HG02623 (cell line): ENCODE data around the gene SLC17A2.

Source experiments
- ATAC-seq: cut with Tn5 transposase; IDR thresholded peaks from one replicate; pipeline ENCODE4 v1.9.1; 2021; ENCODE audit warnings: moderate library complexity; ENCODE audit not compliant: unreplicated experiment

SLC17A2 gene, protein sequence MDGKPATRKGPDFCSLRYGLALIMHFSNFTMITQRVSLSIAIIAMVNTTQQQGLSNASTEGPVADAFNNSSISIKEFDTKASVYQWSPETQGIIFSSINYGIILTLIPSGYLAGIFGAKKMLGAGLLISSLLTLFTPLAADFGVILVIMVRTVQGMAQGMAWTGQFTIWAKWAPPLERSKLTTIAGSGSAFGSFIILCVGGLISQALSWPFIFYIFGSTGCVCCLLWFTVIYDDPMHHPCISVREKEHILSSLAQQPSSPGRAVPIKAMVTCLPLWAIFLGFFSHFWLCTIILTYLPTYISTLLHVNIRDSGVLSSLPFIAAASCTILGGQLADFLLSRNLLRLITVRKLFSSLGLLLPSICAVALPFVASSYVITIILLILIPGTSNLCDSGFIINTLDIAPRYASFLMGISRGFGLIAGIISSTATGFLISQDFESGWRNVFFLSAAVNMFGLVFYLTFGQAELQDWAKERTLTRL

DNA sequence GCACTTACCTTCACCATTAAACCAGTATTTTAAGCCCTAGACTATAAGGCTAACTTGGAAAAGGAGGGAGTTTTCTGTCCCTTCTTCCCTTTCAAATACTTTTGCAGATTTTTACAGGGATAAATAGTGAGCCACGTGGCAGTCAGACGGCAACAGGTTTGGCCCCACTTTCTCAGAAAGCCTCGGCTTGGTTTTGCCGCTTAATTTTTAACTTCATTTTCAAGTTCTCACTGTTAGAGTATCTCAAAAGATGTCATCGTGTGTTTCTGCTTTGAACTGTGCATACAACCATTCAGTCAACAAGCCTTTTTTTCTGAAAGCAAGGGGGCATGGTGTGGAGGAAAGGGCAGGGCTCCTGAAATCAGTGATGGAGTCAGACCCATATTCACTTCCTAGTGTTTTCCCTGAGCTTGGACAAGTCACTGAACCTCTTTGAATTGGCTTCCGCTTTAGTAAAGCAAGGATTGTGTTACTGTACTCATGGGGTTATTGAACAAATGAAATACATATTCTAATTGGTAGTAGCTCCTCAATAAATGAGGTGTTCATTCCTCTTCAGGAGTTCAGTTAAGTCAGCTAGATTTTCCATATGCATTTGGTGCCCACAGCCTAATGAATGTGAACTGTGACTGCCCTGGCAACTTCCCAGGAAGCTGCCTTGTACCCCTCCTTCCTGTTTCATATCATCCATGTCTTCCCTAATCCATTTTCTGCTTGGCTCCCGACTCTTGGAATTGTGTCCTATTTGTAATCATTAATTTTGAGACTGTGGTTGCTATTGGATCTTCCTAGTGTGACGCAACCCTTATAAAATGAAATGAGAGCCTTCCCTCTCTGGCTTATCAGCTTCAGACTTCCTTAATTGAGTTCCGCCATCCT, at the start of gene SLC17A2:
Gene SLC17A2, minus strand, starts transcription at position 160 of the 879 bp plus-strand sequence. CDS start 4,895 bp downstream, outside the sequence.
- ATAC-seq = no peak

DNA sequence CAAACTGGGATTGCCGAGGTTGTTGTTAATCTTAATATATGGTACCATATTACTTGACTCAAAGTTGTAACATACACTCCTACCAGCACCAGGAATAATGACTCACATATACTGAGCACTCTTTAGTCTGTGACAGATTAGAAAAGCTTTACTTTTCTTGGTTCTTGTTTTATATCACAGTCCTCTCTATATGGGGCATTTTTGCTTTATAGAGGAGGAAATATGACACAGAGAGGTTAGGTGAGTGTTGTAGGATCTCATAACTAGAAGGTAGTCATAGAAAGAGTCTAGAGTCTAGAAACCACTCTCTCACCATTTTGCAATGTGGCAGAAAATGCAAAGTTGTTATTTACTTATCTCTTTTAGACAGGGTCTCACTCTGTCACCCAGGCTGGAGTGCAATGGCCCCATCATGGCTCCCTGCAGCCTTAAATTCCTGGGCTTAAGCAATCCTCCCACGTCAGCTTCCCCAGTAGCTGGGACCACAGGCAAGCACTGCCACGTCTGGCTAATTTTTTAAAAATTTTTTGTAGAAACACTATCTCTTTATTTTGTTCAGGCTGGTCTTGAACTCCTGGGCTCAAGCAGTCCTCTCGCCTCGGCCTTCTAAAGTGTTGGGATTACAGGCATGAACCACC, 45.6 kb upstream of the SLC17A2 start:
- no peak for ATAC-seq

DNA sequence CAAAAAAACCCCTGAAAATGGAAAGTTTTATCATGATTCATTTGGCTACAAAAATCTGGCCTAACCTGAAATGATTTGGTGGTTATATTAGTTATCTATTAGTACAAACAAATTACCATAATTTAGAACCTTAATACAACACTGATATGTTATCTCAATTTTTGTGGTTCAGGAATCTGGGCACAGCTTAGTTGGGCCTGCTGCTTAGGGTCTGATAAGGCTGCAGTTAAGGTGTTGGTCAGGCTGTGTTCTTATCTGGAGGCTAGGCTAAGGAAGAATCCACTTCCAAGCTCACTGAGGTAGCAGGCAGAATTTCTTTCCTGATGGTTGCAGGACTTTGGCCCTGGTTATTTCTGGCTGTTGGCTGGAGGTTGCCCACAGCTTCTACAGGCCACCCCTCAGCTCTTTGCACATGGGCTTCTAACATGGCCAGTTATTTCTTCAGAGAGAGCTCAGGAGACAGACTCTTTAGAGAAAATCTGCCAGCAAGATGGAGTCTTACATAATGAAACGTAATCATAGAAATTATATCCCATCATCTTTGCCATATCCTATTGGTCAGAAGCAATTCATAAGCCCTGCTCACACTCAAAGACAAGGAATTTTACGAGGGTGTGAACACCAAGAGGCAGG, 43.5 kb upstream of the SLC17A2 start:
- no peak for ATAC-seq

DNA sequence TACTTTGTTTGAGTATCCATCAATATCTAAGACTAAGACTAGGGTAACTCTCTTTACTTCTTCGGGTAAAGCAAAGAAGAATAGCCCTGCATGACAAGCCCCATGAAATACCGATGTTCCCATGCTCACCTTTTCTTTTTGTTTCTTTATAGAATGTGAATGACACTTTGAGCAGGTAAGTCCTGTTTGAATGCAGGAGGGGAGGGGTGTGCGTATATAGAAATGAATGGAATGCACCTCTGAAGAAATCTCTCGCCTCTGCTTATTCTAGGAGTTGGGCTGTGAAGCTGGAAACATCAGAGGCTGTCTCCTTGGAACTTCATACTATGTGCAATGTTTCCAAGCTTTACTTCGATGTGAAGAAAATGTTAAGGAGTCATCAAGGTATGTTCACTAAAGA, 42.4 kb upstream of the SLC17A2 start:
- no peak for ATAC-seq

DNA sequence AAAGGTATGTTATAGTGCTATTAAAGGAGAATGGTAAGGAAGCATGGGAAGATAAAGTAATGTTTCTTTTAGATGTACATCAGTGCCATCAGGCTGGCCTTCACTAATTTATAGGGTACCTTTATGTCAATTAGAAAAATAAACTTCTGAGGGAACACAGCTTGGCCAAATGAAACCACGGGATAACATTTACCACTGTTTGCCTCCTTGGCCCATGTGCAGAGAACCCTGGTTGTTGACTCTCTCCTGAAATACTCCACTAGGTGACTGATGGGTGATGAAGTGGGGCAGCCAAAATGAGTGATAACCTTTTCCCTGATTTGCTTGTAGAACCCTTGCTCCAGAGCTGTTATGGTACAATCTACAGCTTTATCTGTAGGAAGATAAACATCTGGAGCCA, 41.6 kb upstream of the SLC17A2 start:
- ATAC-seq = no peak

DNA sequence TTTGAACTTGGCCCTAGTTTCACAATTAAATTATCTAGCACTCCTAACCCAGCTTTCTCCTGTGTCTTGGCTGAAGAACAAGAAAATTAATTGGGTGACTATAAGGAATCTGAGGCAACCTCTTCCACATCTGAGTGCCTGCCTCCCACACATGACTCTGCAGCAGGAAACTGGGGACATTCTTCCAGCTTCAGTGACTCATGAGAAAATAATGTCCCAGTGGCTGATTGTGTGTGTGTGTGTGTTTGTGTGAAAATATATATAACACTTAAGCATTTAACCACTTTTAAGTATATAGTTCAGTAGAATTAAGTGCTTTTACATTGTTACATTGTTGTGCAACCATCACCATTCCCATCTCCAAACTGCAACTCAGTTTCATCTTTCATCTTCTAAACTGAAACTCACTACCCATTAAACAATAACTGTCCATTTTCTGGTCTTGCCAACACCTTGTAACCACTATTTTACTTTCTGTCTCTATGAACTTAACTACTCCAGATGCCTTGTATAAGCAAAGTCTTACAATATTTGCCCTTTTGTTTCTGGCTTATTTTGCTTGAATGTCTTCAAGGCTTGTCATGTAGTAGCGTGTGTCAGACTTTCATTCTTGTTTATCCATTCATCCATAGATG, 40.8 kb upstream of the SLC17A2 start:
- ATAC-seq = no peak

DNA sequence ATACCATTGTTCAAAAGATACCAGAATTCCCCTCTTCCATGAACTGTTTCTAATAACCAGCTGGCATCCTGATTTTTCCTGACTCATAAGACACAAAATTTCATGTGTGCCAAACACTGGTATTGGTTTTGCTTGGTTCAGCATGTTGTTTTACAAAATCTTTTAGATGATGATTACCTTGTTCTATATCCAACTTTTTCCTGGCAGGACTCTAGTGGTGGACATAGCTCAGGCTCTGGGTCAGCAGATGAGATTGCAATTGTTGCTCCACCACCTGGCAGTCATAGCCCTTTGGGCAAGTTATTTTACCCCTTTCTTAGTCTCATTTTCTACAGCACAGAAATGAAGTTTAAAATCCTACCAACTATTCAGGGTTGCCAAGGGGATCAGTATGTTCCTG, 38.3 kb upstream of the SLC17A2 start:
- no peak for ATAC-seq

DNA sequence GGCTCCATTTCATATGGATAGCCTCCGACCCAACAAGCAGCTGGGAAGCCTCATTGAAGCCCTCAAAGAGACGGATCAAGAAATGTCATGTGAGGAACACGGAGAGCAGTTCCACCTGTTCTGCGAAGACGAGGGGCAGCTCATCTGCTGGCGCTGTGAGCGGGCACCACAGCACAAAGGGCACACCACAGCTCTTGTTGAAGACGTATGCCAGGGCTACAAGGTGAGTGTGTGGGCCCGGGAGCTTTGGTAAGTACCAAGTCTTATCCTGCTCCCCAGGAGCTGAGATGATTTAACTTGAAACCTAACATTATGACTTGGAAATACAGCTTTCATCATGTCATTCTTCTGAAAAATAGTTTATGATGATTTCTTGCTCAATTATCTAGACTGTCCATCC, 36.2 kb upstream of the SLC17A2 start:
- ATAC-seq = no peak

DNA sequence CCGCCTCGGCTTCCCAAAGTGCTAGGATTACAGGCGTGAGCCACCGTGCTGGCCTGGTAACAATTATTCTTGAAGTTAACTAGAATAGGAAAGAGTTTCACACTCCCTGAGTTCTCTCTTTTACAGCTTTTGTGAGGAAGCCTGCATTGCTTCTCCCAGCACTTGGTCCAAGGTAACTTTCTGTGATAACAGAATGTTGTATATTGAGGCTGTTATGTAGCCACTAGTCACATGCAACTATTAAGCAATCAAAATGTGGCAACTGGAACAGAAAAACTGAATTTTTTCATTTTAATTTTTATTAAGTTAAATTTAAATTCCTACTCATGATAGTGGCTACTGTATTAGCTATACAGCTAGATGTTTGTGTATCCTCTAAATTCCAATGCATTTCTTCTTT, 34.6 kb upstream of the SLC17A2 start:
- no peak for ATAC-seq

DNA sequence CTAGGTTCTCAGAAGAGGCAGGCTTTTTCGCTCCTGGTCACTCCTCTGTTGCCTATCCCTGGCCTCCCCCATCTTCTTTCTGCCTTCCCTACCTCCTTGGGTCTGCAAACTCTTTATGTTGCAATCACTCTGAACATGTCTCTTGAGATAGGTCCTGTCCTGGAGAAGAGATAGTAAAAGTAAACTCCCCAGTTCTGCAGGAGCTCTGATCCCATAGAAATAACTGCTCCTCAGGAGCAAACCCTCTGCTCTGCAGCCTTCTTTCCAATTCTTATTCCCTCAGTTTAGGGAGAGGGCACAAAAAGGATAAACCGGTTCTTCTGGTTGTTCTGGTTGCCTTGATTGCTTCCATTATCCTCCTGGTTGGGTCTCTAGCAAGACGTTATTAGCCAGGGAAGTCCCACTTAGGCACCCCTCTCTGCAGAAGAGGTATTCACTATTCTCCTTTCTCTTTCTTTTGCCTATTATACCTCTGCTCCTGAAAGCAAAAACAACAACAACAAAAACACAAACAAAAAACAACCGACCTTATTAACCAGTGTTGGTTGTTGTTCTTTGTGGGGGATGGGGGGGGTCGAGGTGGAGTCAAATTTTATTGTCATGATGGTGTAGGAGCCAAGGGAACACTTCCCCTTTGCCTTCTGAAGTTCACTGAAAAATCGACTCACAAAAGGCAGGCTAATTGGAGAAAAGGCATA, 33.1 kb upstream of the SLC17A2 start:
- ATAC-seq = no peak

DNA sequence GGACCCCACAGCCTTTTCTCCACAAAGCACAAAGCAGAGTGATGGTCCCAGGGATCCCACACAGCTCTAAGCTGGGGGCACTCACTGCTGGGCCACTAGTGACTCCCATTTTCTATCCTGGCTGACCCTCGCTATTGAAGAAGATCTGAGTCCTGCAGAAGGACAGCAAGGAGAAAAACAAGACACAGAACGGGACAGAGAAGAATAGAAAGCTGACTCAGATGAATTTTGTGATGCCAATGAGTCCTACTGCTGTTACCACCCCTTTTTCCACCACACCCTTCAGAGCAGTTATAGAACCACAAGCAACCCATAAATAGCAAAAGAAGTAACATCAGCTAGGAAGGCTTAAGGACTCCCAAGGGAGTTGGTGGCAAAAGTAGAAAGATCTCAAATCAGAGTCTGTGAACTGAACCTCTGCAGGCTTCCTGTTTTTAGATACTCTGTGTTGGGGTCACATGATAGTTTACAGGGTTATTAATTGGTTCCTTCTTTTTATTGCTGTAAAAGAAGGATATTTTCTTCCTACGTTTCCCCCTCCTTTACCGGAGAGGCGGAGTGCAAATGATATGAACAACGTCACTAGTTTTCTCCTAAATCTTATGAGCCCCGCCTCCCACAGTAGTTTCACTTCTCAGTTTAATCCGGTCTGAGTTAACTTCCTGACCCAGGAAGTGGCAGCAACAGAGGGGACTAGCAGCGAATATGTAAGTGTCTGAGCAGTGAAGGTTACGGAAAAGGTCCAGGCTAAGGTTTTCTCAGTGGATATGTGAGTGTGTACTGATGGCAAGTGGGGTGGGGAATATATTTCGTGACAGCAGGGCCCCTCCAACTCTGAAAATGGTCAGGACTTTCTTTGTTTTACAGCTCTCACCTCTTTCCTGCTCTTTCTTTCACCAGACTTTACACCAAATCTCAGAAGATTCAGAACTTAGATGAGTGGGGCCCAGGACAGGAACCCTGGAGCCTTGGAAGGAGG, 31.9 kb upstream of the SLC17A2 start, which contains the start of gene TRIM38:
Gene TRIM38, plus strand, starts transcription at position 654 of the 979 bp plus-strand sequence. CDS start 3,721 bp downstream, outside the sequence.
- peak; percentile 78 for ATAC-seq

DNA sequence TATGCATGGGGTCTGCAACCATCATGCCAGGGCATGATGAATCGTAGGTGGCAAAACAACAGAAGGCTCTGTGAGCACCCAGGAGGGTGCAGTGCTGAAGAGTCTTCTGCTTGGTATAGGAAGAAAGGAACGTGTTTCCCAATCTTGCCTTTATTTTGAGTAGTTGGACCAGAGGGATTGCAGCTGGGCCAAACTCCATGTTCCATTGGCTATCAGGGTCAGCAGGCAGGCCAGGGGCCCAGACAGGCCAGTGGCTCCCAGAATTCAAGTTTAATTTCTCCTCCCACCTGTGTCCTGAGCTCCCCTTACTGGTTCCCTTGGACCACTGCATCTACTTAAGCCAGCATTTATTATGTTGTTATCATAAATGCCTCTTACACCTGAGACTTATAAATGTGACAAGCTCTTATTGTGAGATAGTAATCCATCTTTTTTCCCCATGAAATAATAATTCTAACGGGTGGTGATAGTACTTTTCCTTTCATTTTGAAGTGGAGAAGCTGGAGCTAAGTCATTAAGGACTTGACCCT, 31.2 kb upstream of the SLC17A2 start:
- no peak for ATAC-seq

DNA sequence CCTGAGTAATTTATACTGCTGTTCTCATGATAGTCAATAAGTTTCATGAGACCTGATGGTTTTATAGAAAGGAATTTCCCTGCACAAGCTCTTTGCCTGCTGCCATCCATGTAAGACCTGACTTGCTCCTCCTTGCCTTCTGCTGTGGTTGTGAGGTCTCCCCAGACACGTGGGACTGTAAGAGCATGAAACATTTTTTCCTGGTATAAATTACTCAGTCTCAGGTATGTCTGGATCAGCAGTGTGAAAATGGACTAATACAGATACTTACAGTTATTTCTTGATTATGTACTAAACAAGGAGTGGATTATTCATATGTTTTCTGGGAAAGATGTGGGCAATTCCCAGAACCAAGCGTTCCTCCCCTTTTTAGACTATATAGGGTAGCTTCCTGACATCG, 30.2 kb upstream of the SLC17A2 start:
- ATAC-seq = no peak

DNA sequence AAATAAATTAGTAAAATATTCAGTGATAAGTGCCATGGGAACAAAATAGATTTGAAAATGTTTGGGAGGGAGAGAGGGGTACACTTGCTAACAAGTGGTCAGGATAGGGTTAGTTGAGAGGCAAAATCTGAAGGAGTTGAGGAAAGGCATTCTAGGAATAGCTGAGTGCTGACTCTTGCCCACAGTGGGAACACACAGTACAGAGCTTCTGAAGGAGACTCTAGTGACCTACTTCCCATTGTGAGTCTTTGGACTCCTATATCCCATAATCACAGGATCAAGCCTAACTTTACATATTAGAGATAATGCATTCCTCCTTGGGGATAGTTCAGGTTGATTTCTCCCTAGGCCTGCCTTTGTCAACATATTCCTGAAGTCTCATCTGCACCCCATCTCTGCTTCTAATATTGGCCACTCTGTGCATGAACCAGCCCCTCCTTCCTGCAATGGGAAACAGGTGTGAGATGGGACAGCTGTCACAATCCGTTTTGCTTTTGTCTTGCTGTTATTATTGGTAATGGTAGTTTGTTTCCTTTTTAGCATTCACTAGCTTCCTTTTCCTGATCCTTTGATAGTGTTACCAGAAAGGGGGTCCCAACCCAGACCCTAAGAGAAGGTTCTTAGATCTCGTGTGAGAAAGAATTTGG, 29.5 kb upstream of the SLC17A2 start:
- ATAC-seq = no peak

DNA sequence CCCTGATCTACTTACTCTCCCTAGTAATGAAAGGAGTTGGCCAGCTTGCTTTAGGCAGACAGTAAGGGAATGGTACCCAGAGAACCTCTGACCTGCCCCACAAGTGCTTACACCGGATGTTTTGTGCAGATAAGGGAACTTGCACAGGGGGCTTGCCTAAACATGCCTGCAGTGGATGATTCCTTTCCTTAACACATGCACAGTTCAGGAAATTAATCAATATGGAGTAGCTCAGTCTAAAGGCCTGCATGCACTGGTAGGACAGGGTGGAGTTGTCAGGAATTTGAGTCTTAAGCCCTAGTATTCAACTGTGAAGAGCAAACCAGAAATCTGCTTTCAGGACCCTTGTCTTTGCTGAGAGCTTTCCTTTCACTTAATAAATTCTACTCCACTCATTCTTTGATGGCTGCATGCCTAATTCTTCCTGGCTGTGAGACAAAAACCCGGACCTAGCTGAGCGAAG, 28.2 kb upstream of the SLC17A2 start:
- ATAC-seq = no peak

DNA sequence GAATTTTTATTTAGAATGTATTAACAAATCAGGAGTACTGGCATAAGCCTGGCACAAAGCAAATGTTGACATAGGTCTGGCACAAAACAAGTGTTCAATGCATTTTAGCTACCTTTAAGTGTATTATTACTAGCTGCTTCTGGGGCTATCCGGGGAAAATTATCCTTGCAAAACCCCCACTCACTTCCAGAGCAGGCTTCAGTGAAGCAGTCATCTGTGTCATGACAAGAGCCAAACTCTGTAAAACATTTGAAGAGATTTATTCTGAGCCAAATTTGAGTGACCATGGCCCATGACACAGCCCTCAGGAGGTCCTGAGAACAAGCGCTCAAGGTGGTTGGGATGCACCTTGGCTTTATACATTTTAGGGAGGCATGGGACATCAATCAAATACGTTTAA, 25.7 kb upstream of the SLC17A2 start:
- no peak for ATAC-seq

DNA sequence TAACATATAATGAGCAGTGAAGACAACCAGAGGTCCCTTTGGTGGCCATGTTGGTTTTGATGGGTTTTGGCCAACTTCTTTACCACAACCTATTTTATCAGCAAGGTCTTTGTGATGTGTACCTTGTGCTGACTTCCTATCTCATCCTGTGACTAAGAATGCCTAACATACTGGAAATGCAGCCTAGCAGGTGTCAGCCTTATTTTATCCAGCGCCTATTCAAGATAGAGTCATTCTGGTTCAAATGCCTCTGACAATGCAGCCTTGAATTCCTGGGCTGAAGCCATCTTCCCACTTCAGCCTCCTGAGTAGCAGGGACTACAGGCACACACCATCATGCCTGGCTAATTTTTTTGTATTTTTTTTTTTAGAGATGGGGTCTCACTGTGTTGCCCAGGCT, 24.3 kb upstream of the SLC17A2 start:
- ATAC-seq = no peak

DNA sequence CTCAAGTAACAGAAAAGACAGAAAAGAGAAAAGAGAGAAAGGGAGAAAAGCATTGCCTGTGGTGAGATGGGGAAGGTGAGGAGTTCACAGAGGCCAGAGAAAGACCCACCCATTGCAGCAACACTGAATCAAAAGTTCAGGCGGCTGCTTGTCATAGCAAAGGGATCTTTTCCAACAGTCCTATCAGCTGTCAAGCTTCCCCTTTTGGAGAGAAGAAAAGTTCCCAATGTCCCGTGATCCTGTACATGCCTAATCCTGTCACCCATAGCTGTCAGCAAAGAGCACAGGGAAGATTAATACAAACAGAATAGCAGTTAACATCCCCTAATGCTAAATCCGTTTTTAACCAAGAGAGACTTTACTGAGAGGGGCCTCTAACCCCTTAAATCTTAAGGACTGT, 23.2 kb upstream of the SLC17A2 start:
- ATAC-seq = no peak
